ENCODE data around the gene TENM4.

Gene TENM4

GRCh38 chr11:79170321-79170720, 270.5 kb downstream of the TENM4 start:
- no peaks in the 10 kb centered on the region for H3K4me1 Mint-ChIP-seq (ENCODE audit: low read depth in 2 of 2)
- no peaks in the 10 kb centered on the region for H3K36me3 Mint-ChIP-seq (ENCODE audit: insufficient read depth)
- no peak overlapping the region for H3K4me3 Mint-ChIP-seq
- DNase-seq (no peak), ATAC-seq (replicated peaks) (no peak)
- no peak overlapping the region for H3K27ac Mint-ChIP-seq
- no peaks in the 10 kb centered on the region for H3K9me3 Mint-ChIP-seq
- peaks cover 0 to 10% of the 10 kb centered on the region in 2 donors for H3K27me3 Mint-ChIP-seq

GRCh38 chr11:79168530-79169110, 272.2 kb downstream of the TENM4 start:
- H3K4me1 Mint-ChIP-seq (ENCODE audit: low read depth in 2 of 2) = no peaks in the 10 kb centered on the region
- H3K4me3 Mint-ChIP-seq = no peak overlapping the region
- DNase-seq = no peak
- H3K9me3 Mint-ChIP-seq = no peaks in the 10 kb centered on the region
- H3K27ac Mint-ChIP-seq = no peak overlapping the region
- H3K27me3 Mint-ChIP-seq = peaks cover 0 to 10% of the 10 kb centered on the region in 2 donors
- H3K36me3 Mint-ChIP-seq (ENCODE audit: insufficient read depth) = no peaks in the 10 kb centered on the region
- ATAC-seq (replicated peaks) = no peak

- Mint-ChIP-seq H3K27ac (no peak overlapping the region), H3K4me1 (ENCODE audit: low read depth in 2 of 2) (no peaks in the 10 kb centered on the region), H3K4me3 (no peak overlapping the region), H3K36me3 (ENCODE audit: insufficient read depth) (no peaks in the 10 kb centered on the region), H3K27me3 (peaks cover 0 to 10% of the 10 kb centered on the region in 2 donors), H3K9me3 (peaks cover 0 to 4% of the 10 kb centered on the region in 2 donors)
- ATAC-seq (replicated peaks) (no peak), DNase-seq (no peak)
Observed at GRCh38 chr11:79167510-79168188, 273.2 kb downstream of the TENM4 start.

- no peaks in the 10 kb centered on the region for H3K4me1 Mint-ChIP-seq (ENCODE audit: low read depth in 2 of 2)
- no peaks in the 10 kb centered on the region for H3K36me3 Mint-ChIP-seq (ENCODE audit: insufficient read depth)
- no peak overlapping the region for H3K27ac Mint-ChIP-seq
- H3K9me3 Mint-ChIP-seq = peaks cover 0 to 5% of the 10 kb centered on the region in 2 donors
- ATAC-seq (replicated peaks) (no peak), DNase-seq (no peak)
- peaks cover 0 to 10% of the 10 kb centered on the region in 2 donors for H3K27me3 Mint-ChIP-seq
- H3K4me3 Mint-ChIP-seq = no peak overlapping the region
Observed at GRCh38 chr11:79165908-79166307, 274.9 kb downstream of the TENM4 start.

GRCh38 chr11:79160791-79161403, 279.9 kb downstream of the TENM4 start:
- H3K4me1 Mint-ChIP-seq (ENCODE audit: low read depth in 2 of 2) = no peaks in the 10 kb centered on the region
- ATAC-seq (replicated peaks) (no peak), DNase-seq (no peak)
- H3K4me3 Mint-ChIP-seq = no peak overlapping the region
- H3K9me3 Mint-ChIP-seq = peaks cover 2 to 5% of the 10 kb centered on the region in 2 donors
- no peaks in the 10 kb centered on the region for H3K27me3 Mint-ChIP-seq
- H3K36me3 Mint-ChIP-seq (ENCODE audit: insufficient read depth) = no peaks in the 10 kb centered on the region
- no peak overlapping the region for H3K27ac Mint-ChIP-seq

GRCh38 chr11:79159657-79160450, 281.0 kb downstream of the TENM4 start:
- H3K27me3 Mint-ChIP-seq = no peaks in the 10 kb centered on the region
- no peak overlapping the region for H3K27ac Mint-ChIP-seq
- DNase-seq (no peak), ATAC-seq (replicated peaks) (no peak)
- no peaks in the 10 kb centered on the region for H3K4me1 Mint-ChIP-seq (ENCODE audit: low read depth in 2 of 2)
- no peaks in the 10 kb centered on the region for H3K36me3 Mint-ChIP-seq (ENCODE audit: insufficient read depth)
- H3K4me3 Mint-ChIP-seq = no peak overlapping the region
- H3K9me3 Mint-ChIP-seq = peaks cover 3 to 5% of the 10 kb centered on the region in 2 donors

- Mint-ChIP-seq H3K4me3 (no peak overlapping the region), H3K27ac (no peak overlapping the region), H3K36me3 (ENCODE audit: insufficient read depth) (no peaks in the 10 kb centered on the region), H3K4me1 (ENCODE audit: low read depth in 2 of 2) (no peaks in the 10 kb centered on the region), H3K27me3 (no peaks in the 10 kb centered on the region), H3K9me3 (peaks cover 3% of the 10 kb centered on the region in 2 donors)
- ATAC-seq (replicated peaks) (no peak), DNase-seq (no peak)
Observed at GRCh38 chr11:79157738-79158137, 283.1 kb downstream of the TENM4 start.

- Mint-ChIP-seq H3K4me1 (ENCODE audit: low read depth in 2 of 2) (no peaks in the 10 kb centered on the region), H3K27ac (no peak overlapping the region), H3K27me3 (no peaks in the 10 kb centered on the region), H3K4me3 (no peak overlapping the region), H3K9me3 (peaks cover 0 to 3% of the 10 kb centered on the region in 2 donors), H3K36me3 (ENCODE audit: insufficient read depth) (no peaks in the 10 kb centered on the region)
- DNase-seq (no peak), ATAC-seq (replicated peaks) (no peak)
Observed at GRCh38 chr11:79156031-79156430, 284.8 kb downstream of the TENM4 start.

GRCh38 chr11:79155237-79155636, 285.6 kb downstream of the TENM4 start:
- Mint-ChIP-seq H3K27me3 (no peaks in the 10 kb centered on the region), H3K27ac (no peak overlapping the region), H3K36me3 (ENCODE audit: insufficient read depth) (no peaks in the 10 kb centered on the region), H3K4me3 (no peak overlapping the region), H3K9me3 (peaks cover 0 to 3% of the 10 kb centered on the region in 2 donors), H3K4me1 (ENCODE audit: low read depth in 2 of 2) (no peaks in the 10 kb centered on the region)
- no peak for DNase-seq
- ATAC-seq (replicated peaks) = no peak

GRCh38 chr11:79152511-79152910, 288.3 kb downstream of the TENM4 start:
- Mint-ChIP-seq H3K9me3 (peaks cover 0 to 2% of the 10 kb centered on the region in 2 donors), H3K36me3 (ENCODE audit: insufficient read depth) (no peaks in the 10 kb centered on the region), H3K4me1 (ENCODE audit: low read depth in 2 of 2) (no peaks in the 10 kb centered on the region), H3K27ac (no peak overlapping the region), H3K4me3 (no peak overlapping the region), H3K27me3 (no peaks in the 10 kb centered on the region)
- DNase-seq = no peak
- no peak for ATAC-seq (replicated peaks)

- Mint-ChIP-seq H3K4me1 (ENCODE audit: low read depth in 2 of 2) (no peaks in the 10 kb centered on the region), H3K27me3 (no peaks in the 10 kb centered on the region), H3K9me3 (peaks cover 0 to 1% of the 10 kb centered on the region in 2 donors), H3K36me3 (ENCODE audit: insufficient read depth) (no peaks in the 10 kb centered on the region), H3K4me3 (no peak overlapping the region), H3K27ac (no peak overlapping the region)
- DNase-seq (no peak), ATAC-seq (replicated peaks) (no peak)
Observed at GRCh38 chr11:79151396-79151795, 289.4 kb downstream of the TENM4 start.

GRCh38 chr11:79150966-79151365, 289.9 kb downstream of the TENM4 start:
- H3K36me3 Mint-ChIP-seq (ENCODE audit: insufficient read depth) = no peaks in the 10 kb centered on the region
- no peaks in the 10 kb centered on the region for H3K27me3 Mint-ChIP-seq

GRCh38 chr11:79150320-79150719, 290.5 kb downstream of the TENM4 start:
- Mint-ChIP-seq H3K4me1 (ENCODE audit: low read depth in 2 of 2) (no peaks in the 10 kb centered on the region), H3K27ac (no peak overlapping the region), H3K27me3 (no peaks in the 10 kb centered on the region), H3K4me3 (no peak overlapping the region), H3K9me3 (peaks cover 0 to 1% of the 10 kb centered on the region in 2 donors), H3K36me3 (ENCODE audit: insufficient read depth) (no peaks in the 10 kb centered on the region)
- DNase-seq = no peak
- no peak for ATAC-seq (replicated peaks)

More at GRCh38 chr11:79150966-79151365, 289.9 kb downstream of the TENM4 start:
- no peak for ATAC-seq (replicated peaks)
- H3K27ac Mint-ChIP-seq = no peak overlapping the region
- no peaks in the 10 kb centered on the region for H3K4me1 Mint-ChIP-seq (ENCODE audit: low read depth in 2 of 2)
- DNase-seq = no peak
- peaks cover 0 to 1% of the 10 kb centered on the region in 2 donors for H3K9me3 Mint-ChIP-seq
- H3K4me3 Mint-ChIP-seq = no peak overlapping the region

Measured in effector memory CD8-positive, alpha-beta T cell (primary cell).